GM21786 (cell line): Measurements from ENCODE around the gene RXRA.

Experiments used
- ATAC-seq: cut with Tn5 transposase; IDR thresholded peaks from one replicate; pipeline ENCODE4 v1.9.1; 2021; ENCODE audit not compliant: unreplicated experiment

RXRA gene

GRCh38 chr9:134429007-134429406, 102.8 kb downstream of the RXRA start:
- no peak for ATAC-seq

DNA sequence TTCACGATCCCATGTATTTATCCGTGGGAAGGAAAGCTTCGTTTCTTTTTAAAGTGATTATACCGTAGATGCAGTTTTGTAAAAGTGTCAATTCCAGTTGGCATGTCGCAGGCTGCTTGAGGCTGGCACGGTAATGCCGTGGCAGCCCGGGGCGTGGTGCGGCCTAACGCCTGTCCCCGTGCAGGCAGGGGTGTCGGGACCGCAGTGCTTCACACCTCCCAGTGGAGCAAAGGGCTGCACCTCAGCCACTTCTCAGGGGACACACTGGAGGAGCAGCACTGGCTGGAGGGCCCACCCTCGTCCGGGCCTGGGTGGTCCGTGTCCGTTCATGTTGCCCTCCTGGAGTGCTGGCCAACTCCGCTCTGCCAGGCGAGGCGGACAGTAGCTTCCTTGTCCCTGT, 103.2 kb downstream of the RXRA start:
- ATAC-seq, result no peak

- no peak for ATAC-seq
Measured at GRCh38 chr9:134431095-134431494, 104.8 kb downstream of the RXRA start.

DNA sequence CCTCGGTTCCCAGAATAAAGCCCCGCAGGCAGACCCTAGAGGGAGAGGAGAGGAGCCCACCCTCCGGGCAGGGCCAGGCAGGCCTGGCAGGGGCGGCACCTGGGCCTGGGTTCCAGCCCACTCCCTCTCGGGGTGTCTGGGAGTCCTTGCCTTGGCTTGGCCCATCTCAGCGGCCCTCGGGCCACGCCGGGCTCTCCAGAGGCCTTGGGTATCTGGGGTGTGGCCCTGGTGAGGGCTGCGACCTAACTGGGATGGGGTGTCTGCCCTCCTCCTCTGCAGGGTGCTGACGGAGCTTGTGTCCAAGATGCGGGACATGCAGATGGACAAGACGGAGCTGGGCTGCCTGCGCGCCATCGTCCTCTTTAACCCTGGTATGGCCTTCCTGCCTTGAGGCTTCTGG, 105.4 kb downstream of the RXRA start:
- no peak for ATAC-seq

- no peak for ATAC-seq
Measured at GRCh38 chr9:134432471-134432870, 106.2 kb downstream of the RXRA start.

DNA sequence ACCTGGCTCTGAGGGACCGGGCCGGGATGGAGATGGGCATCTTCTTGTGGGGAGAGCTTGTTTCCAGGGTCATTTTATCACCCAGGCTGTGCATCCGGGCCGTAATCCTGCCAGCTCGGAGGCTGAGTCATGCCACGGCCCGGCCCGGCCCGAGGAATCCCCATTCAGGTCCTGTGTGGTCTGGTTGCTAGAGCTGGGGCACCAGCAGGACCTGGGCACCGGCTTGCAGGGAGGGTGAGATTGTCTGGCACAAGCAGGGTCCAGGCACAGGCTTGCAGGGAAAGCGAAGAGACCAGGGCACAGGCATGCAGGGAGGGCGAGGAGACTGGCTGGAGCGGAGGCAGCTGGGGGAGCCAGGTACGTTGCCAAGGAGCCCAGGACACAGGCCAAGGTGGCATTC, 106.8 kb downstream of the RXRA start:
- no peak for ATAC-seq

- no peak for ATAC-seq
Measured at GRCh38 chr9:134433909-134434882, 107.9 kb downstream of the RXRA start.

DNA sequence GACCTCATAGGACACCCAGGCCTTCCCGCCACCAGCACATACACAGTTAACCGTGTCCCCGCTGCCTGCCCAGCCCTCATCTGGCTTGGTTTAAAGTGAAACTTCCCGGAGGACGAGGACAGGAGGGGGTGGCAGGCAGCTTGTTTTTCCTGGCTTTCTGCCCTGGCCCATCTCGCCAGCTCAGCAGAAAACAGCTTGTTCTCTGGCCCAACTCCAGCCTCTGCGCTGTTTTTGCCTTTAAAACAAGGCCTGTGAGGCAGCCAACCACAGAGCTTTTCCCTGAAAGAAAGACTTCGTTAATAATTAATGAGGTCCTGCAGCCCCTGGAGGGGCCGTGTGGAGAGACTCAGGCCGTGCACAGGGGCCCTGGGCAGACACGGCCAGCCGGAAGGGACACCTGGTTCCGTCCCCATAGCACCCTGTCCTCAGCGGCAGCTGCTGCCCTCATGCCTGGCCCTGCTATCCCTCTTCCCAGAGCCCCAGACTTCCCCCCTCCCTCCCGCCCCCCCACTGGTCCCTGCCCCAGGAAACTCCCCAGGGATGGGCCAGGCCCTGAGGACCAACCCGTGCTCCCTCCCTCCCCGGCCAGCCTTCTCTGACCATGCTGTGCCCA, 108.7 kb downstream of the RXRA start:
- ATAC-seq, result no peak

DNA sequence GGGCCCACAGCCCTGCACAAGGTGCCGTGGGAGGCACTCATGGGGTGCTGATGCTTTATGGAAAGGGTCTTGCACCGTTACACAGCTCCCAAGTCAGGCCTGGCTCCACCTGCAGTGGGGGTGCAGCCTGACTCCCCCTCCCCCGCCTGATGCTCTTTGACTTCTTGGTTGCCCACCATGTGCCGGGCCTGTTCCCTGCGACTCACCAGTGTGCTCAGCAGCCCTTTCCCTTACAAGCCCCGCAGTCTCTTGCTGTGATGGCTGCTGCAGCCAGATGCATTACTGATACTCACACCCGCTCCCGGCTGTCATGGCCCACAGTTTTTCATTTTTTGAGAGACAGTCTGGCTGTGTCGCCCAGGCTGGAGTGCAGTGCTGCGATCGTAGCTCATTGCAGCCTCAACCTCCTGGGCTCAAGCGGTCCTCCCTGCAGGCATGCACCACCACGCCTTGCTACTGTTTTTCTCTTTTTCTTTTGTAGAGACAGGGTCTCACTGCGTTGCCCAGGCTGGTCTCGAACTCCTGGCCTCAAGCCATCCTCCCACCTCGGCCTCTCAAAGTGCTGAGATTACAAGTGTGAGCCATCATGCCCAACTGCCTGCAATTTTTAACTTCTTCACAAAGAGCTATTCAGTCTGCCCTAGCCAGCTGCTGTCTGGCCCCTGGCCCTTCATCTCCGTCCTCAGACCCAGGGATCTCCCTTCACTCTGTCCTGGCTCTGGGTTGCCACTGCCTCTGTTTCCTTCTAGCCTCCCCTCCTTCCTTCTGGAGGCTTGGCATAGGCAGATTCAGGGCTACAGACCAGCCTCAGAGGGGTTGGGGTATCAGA, 109.5 kb downstream of the RXRA start:
- no peak for ATAC-seq

DNA sequence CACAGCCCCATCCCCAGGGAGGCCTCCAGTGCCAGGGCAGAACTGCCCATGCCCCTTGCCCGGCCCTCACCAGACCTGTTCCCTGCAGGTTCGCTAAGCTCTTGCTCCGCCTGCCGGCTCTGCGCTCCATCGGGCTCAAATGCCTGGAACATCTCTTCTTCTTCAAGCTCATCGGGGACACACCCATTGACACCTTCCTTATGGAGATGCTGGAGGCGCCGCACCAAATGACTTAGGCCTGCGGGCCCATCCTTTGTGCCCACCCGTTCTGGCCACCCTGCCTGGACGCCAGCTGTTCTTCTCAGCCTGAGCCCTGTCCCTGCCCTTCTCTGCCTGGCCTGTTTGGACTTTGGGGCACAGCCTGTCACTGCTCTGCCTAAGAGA, 110.1 kb downstream of the RXRA start:
- ATAC-seq, result no peak

GRCh38 chr9:134436911-134437310, 110.7 kb downstream of the RXRA start:
- no peak for ATAC-seq

- ATAC-seq, result no peak
Measured at GRCh38 chr9:134437403-134438194, 111.3 kb downstream of the RXRA start.

- ATAC-seq, result no peak
Measured at GRCh38 chr9:134438195-134438788, 112.0 kb downstream of the RXRA start.

GRCh38 chr9:134439368-134439784, 113.1 kb downstream of the RXRA start:
- ATAC-seq, result no peak

GRCh38 chr9:134440636-134441226, 114.5 kb downstream of the RXRA start:
- no peak for ATAC-seq

GRCh38 chr9:134441227-134442084, 115.2 kb downstream of the RXRA start:
- no peak for ATAC-seq

GRCh38 chr9:134442085-134442474, 115.8 kb downstream of the RXRA start:
- ATAC-seq, result no peak

DNA sequence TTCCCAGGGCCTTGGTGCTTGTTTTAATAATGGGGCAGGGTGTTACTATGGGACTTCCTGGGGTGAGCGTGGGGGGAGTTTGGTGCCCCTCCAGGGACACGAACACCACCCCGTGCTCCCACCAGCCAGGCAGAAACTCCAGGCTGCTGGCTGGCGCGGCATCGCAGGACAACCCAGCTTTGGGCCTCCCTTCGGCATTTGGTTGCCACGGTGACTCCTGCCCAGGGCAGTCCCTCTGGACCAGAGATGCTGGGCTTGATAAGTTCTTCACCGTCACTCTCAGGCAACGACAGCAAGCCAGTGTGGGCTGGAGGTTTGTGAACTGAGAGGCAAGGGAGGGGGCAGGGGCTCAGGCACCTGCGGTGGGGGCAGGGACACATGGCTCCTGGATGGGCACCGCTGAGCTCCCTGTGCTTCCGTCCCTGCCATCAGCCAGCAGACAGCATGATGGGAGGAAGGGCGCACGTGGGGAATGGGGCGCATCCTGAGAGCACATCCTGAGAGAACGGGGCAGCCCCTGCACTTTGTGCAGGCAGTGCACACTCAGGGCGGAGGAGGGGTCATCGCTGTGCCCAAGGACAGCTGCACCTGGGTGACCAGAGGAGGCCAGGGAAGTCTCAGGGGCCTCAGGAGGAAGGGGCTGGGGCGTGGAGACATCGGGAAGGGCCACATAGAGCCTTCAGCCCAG, 116.4 kb downstream of the RXRA start:
- ATAC-seq, result no peak
